Erythroblast (primary cell): ENCODE measurements around the gene CUL7.
A peak's percentile ranks its signal among the peaks of the same experiment; 100 is the strongest.

Experiments used
- DNase-seq, 2 experiments: peaks; one replicate each; lab custom pipeline; 2025; lab: John Stamatoyannopoulos, UW
- GATA1 ChIP-seq: IDR thresholded peaks from 2 replicates; pipeline ENCODE4 v1.6.1; 2011; ENCODE audit warnings: low read depth, mild to moderate bottlenecking, control low read depth, low read length, moderate library complexity
- POLR2A ChIP-seq: IDR thresholded peaks from 2 replicates; pipeline ENCODE4 v1.6.1; 2011; ENCODE audit warnings: mild to moderate bottlenecking, low read length

CUL7 gene

DNA sequence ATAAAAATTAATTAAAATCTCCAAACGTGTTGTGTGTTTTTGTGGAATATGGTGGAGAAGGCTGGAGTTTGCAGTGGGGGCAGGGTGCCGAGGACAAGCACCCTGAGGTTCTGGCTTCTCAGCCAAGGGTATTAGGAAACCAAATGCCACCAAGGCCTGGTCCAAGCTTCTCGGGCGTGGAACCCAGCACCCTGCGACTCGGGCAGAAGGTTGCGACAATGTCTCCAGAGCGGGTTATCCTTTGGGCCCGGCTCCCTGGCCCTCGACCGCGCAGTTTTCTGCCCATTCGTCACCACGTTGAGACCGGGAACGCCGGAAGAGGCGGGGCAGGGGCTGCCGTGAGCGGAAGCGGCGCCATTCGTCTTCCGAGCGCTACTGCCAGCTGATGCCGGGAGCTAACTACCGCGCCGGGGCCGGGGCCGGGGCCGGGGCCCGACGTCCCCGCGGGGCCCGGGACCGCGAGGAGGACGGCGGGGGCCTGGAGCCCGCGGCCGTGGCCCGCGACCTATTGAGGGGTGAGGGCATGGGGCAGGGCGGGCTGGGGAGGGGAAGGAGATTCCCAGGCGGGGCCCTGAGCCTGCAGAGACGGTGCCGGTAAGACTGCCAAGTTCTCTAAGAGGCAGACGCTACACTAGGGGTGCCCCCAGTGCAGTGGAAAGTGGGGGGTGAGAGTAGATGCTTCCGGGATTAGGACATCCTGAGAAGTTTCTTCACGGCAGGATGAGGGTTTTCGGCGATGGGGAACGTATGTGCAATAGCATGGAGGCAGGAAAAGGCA lies 32.2 kb downstream of the CUL7 start, which contains the start of gene RRP36:
Gene RRP36, plus strand, starts transcription at position 354 of the 778 bp plus-strand sequence. Its CDS starts 32 bp downstream, at position 386.
- DNase-seq = peak; percentile 73 to 77
- TF ChIP-seq GATA1 = no peak
- peak; percentile 65 for TF ChIP-seq POLR2A

DNA sequence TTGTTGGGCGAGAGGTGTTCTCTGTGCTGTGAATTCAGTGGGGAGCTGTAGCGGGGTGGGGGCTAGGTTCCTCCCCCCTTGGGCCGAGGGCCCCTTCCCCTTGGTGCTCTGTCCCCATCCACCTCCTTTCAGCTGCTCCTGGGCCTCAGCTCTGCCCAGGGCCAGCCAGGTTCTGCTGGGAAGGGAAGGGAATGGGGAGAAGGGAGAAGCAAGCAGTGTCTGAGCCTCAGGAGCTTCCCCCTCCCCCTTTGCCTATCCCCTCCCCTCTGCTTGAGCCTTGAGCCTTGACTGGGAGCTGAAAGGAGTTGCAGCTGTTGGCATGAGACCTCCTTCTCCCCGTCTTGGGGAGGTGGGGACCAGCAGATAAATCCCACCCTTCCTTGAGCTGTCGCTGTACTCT lies 32.8 kb downstream of the CUL7 start:
- no peak for TF ChIP-seq GATA1
- no peak for TF ChIP-seq POLR2A
- DNase-seq = no peak

DNA sequence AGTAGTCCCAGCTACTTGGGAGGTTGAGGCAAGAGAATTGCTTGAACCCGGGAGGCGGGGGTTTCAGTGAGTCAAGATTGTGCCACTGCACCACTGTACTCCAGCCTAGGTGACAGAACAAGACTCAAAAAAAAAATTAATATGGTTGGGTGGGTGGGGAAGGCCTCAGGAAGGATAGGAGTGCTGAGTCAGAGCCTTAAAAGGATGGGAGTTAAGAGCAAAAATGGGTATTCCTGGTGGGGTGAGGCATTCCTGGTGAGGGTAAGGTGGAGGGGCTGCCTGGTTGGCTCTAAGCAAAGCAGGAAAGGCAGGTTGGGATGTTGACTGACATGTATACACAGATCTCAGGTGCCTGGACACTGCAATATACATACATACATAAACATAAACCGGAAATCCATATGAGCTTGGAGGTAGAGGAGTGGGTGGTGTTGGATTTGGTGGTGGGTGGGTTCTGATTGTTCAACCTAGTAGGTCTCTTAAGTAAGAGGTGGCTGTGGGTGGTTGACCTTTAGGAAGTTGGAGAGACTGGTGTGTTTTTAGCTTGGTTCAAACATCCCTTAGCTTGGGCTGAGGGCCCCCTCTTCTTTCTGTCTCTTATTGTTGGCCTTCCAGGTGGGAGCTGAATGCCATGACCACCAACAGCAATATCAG lies 33.5 kb downstream of the CUL7 start:
- DNase-seq = no peak
- TF ChIP-seq POLR2A = no peak
- no peak for TF ChIP-seq GATA1

DNA sequence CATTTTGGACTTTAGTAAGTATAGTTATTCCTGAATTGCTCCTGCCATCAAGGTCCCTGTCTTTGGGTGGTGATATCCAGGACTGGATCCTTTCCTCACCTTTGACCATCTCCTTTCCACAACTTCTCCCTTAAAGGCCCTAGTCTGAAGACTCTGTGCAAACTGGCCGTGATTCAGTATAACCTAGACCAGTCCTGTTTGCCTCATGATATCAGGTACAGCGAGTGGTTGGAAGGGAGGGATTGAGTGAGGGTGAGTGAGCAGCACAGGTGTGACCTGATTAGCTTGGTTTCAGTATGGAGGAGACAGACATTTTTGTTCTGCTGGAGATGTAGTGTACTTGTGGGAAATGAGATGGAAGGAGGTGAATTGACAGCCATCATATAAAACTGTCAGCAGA lies 34.5 kb downstream of the CUL7 start:
- no peak for TF ChIP-seq GATA1
- no peak for TF ChIP-seq POLR2A
- no peak for DNase-seq

DNA sequence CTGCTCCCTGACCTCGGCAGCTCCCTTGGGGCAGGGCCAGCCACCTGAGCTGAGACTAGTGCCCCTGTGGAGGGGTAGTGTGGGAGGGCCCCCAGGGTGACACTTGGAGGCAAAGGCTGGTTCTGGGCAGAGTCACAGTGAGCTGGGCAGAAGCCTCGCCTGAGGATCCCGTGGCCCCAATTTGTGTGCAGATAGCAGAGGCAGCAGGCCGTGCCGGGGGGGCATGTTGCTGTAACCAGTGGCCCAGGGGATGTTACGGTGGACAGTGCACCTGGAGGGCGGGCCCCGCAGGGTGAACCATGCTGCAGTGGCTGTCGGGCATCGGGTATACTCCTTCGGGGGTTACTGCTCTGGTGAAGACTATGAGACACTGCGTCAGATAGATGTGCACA lies 36.7 kb downstream of the CUL7 start:
- DNase-seq = no peak
- TF ChIP-seq POLR2A = no peak

DNA sequence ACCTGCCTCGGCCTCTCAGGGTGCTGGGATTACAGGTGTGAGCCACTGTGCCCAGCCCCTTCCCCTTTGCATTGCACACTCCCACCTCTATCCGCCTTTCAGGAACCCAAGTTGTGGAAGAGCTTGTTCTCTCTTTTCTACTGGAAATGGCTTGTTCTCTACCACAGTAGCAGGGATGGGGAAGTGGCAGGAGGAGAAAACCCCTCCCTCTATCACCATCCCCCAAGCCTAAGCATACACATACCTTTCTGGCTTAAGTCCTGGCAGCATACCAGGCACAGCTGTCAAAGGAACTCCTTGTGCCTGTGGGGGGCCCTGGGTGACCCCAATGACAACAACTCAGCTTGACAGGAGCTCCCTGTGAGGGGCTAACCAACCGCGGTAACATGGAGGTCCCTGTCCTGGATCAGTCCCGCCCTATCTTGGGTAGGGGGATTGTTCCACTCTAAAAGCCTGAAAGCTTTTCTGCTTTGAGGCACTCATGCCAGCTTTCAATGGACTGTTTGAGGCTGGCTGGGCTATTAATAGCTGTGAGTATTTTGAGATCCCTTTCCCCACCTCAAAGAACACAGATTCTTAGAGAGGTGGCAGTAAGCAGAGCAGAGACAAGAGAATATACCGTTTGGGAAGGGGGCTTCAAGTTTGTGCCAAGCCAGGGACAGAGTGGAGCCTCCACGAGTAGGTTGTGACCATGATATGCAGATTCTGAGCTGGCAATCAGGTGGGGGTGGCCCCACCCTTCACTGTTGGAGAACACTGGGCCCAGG lies 37.3 kb downstream of the CUL7 start:
- peak in 1 of 2 experiments; percentile 19 for DNase-seq
- TF ChIP-seq GATA1 (no peak), POLR2A (no peak)

DNA sequence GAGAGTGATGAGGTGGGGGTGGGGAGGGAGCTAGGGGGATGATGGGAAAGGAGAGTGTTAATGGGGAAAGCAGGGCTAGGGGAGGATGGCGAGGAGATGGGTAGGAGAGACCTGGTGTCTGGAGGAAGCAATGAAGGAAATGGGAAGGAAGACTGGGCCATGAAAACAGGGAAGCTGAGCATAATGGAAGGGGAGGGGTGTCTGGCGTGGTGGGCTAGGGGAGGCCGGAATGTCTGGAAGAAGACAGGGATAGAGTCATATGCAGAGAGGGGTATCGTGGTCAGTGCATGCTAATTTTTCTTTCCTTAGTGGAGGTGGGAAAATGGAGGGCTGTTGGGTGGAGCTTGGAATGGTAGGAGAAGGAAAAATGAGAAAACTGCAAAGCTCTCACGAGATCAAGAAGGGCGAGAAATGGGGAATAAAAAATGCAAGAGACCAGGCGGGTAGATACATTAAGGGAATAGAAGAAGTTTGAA lies 39.2 kb downstream of the CUL7 start:
- DNase-seq = peak in 1 of 2 experiments; percentile 46

DNA sequence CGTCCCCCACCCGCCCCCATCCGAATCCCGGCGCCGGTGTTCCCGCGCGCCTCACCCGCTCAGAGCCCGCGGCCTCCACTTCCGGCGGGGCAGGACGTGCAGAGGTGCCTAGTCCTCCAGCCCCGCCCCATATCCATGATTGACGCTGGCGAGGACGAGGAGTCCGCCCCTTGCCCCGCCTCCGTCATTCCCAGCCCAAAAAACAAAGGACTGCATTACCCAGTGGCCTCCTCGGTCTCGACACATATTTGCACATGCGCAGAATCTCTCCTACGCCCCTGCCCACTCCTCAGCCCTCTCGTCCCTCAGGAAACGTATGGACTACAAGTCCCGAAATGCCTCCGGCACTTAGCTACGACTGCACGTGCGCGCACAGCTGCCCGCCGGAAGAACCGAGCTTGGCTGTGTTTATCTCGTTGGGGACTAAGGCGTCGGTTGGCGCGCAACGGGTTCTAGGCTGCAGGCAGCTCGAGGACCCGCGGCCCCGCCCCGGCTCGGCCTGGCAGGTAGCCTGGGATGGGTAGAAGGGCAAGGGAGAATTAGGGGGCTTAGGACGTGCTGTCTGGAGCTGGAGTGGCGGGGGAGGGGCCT lies 39.7 kb downstream of the CUL7 start, which contains the start of the genes KLHDC3 and MEA1:
Gene KLHDC3, plus strand, starts transcription at position 407 of the 591 bp plus-strand sequence. CDS start 2,944 bp downstream, outside the sequence.
Gene MEA1, minus strand, starts transcription at position 104 of the 591 bp plus-strand sequence. CDS start 133 bp downstream, outside the sequence.
- DNase-seq = peak; percentile 99 to 100
- peak; percentile 74 for TF ChIP-seq POLR2A
- TF ChIP-seq GATA1 = no peak

More for the DNA sequence above, 39.2 kb downstream of the CUL7 start:
- TF ChIP-seq POLR2A (no peak), GATA1 (no peak)

DNA sequence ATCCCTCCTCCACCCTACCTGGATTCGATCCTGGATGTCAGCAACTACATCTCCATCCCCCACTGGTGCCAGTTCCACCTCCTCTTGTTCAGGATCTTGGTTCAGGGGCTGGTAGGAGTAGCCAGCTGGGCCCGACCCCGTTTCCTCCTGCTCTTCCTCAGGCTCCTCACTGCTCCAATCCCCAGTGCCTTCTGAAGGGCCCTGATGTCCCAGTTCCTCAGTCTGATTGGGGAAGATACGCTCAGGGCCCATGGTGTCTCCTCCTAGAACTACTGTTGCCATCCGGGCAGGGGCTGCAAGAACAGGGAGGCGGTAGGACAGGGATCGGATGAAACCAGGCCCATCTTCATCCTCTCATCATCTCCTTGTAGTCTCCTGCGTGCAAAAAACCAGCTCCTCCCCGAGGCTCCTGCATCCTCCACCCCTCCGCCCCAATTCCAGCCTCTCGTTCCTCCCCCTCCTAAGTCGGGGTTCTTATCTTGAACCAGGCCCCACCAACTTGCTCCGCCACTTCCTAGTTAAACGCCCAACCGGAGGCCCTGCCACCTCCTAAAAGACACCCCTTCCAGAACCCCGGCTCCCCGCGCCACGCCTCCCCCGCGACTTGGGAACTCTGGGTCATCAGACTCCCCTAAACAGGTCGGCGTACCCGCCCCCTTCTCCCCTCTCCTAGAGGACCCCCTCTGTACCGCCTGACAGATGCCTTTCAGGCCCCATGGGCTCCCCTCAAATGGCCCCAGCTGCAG lies 40.4 kb downstream of the CUL7 start:
- no peak for TF ChIP-seq GATA1
- no peak for TF ChIP-seq POLR2A
- peak; percentile 88 for DNase-seq

DNA sequence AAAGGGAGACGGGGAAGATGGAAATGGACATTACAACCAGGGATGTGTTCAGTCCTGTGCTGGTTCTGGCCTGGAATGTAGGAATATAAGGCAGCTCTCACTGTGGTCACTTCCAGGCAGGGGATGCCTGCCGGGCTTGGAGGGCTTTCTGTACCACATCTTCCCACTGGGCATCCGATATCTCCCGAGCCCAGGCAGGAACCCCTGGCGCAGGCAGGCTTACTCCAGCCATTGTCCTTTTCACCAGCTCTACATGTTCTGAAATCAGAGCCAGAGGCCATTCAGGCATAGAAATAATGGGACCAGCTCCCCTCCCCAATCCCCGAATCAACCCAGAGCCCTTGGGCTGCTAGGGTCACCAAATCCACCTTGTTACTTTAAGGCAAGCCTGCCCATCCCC lies 41.3 kb downstream of the CUL7 start:
- DNase-seq = no peak
- no peak for TF ChIP-seq POLR2A

DNA sequence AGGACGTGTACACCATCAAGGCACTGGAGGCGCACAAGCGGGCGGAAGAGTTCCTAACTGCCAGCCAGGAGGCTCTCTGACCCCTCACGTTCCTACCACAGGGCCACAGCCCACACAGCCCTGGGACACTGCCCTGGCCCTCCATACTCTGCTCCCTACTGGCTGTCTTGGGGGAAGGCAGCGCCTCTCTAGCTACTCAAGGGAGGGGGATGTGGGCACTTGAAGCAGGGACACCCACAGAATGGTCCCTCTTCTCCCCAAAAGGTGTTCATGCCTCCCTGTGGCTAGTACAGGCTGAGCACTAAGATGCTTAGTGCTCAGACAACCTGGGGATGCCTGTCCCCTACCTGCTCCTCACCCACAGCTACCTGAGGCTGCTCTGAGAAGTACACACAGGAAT lies 42.4 kb downstream of the CUL7 start:
- no peak for TF ChIP-seq POLR2A
- TF ChIP-seq GATA1 = no peak
- no peak for DNase-seq

DNA sequence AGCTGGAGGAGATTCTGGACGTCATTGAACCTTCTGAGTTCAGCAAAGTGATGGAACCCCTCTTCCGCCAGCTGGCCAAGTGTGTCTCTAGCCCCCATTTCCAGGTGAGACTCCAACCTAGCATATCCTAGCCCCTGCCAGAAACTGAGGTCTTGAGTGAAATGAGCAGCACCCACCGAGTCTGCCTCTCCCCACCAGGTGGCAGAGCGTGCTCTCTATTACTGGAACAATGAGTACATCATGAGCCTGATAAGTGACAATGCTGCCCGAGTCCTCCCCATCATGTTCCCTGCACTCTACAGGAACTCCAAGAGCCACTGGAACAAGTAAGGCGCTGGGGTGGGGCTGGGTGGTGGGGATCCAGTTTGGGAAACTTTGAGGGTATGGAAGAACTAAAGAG lies 44.5 kb downstream of the CUL7 start:
- DNase-seq = peak; percentile 63 to 67

More for the DNA sequence above, 44.5 kb downstream of the CUL7 start:
- TF ChIP-seq POLR2A = no peak
- no peak for TF ChIP-seq GATA1
